Measurements from ENCODE around the gene DCBLD2. TPM values are rescaled to one million over a fixed set of nuclear protein-coding genes. Genes with fewer than 3 reads are reported as not detected.
A peak's percentile ranks its signal among the peaks of the same experiment; 100 is the strongest.

Gene DCBLD2
- total and polyA plus RNA-seq, 2 of the 13 experiments (the other 11 are each of a cell fraction or from before 2014, with no cell fraction given), result 43.8 to 56.9 TPM

DNA sequence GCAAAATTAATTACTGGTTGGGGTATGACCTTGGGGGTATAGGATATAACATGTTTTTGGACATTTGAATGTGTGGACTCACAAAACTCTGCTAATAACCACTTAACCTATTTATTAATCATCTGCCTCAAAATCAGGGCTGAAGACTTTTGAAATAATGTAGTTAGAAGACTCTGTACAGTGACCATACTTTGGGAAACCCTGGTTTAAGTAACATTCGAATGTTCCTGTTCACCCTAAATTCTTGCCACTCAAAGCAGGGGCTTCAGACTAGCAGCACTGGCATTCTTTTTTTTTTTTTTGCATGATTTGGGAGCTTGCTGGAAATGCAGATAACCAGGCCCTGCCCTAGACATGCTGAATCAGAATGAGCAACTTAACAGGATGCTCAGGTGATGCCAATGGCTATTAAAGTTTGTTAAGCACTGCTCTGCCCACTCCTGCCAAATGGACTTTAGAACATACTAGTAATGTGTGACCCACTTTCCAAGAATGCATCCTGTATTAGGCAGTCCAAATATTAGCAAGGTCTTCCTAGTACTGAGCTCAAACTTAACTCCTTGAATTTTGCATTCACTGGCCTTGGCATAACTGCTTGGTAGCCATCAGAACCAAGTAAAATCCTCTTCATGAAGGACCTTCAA, 151.1 kb downstream of the DCBLD2 start (continued):
- TF ChIP-seq, protein P1, sequence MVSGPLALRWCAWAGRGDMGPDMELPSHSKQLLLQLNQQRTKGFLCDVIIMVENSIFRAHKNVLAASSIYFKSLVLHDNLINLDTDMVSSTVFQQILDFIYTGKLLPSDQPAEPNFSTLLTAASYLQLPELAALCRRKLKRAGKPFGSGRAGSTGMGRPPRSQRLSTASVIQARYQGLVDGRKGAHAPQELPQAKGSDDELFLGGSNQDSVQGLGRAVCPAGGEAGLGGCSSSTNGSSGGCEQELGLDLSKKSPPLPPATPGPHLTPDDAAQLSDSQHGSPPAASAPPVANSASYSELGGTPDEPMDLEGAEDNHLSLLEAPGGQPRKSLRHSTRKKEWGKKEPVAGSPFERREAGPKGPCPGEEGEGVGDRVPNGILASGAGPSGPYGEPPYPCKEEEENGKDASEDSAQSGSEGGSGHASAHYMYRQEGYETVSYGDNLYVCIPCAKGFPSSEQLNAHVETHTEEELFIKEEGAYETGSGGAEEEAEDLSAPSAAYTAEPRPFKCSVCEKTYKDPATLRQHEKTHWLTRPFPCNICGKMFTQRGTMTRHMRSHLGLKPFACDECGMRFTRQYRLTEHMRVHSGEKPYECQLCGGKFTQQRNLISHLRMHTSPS (CRISPR knock-in tag; IDR thresholded peaks at IDR 0.05; ENCODE audit: low read depth), result peak; percentile 64; the same call in 1 of the 2 replicates
- TF ChIP-seq ZNF264 (CRISPR knock-in tag; IDR thresholded peaks at IDR 0.05), result no peak
- TF ChIP-seq GFI1 (CRISPR knock-in tag; IDR thresholded peaks at IDR 0.05; ENCODE audit: borderline replicate concordance), result no peak
- TF ChIP-seq HNF4G (IDR thresholded peaks at IDR 0.05; ENCODE audit: borderline replicate concordance, low read depth, low read length), result peak; percentile 11; the same call in 1 of the 2 replicates
- no peak for TF ChIP-seq HNF4G (CRISPR knock-in tag; IDR thresholded peaks at IDR 0.05; ENCODE audit: borderline replicate concordance, low read depth)
- no peak for TF ChIP-seq NR2F6 (IDR thresholded peaks at IDR 0.05)
- TF ChIP-seq NR2F6 (CRISPR knock-in tag; IDR thresholded peaks at IDR 0.05), result no peak
- 0 out of 2 replicates have a peak, but pooled peaks have one; percentile 20 for TF ChIP-seq GATAD2A (CRISPR knock-in tag; IDR thresholded peaks at IDR 0.05)
- TF ChIP-seq, protein P2, sequence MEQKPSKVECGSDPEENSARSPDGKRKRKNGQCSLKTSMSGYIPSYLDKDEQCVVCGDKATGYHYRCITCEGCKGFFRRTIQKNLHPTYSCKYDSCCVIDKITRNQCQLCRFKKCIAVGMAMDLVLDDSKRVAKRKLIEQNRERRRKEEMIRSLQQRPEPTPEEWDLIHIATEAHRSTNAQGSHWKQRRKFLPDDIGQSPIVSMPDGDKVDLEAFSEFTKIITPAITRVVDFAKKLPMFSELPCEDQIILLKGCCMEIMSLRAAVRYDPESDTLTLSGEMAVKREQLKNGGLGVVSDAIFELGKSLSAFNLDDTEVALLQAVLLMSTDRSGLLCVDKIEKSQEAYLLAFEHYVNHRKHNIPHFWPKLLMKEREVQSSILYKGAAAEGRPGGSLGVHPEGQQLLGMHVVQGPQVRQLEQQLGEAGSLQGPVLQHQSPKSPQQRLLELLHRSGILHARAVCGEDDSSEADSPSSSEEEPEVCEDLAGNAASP (CRISPR knock-in tag; IDR thresholded peaks at IDR 0.05; ENCODE audit: borderline replicate concordance), result no peak
- TF ChIP-seq, protein P3, sequence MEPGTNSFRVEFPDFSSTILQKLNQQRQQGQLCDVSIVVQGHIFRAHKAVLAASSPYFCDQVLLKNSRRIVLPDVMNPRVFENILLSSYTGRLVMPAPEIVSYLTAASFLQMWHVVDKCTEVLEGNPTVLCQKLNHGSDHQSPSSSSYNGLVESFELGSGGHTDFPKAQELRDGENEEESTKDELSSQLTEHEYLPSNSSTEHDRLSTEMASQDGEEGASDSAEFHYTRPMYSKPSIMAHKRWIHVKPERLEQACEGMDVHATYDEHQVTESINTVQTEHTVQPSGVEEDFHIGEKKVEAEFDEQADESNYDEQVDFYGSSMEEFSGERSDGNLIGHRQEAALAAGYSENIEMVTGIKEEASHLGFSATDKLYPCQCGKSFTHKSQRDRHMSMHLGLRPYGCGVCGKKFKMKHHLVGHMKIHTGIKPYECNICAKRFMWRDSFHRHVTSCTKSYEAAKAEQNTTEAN (CRISPR knock-in tag; conservative IDR thresholded peaks at IDR 0.05), result no peak
- TF ChIP-seq, protein P4, sequence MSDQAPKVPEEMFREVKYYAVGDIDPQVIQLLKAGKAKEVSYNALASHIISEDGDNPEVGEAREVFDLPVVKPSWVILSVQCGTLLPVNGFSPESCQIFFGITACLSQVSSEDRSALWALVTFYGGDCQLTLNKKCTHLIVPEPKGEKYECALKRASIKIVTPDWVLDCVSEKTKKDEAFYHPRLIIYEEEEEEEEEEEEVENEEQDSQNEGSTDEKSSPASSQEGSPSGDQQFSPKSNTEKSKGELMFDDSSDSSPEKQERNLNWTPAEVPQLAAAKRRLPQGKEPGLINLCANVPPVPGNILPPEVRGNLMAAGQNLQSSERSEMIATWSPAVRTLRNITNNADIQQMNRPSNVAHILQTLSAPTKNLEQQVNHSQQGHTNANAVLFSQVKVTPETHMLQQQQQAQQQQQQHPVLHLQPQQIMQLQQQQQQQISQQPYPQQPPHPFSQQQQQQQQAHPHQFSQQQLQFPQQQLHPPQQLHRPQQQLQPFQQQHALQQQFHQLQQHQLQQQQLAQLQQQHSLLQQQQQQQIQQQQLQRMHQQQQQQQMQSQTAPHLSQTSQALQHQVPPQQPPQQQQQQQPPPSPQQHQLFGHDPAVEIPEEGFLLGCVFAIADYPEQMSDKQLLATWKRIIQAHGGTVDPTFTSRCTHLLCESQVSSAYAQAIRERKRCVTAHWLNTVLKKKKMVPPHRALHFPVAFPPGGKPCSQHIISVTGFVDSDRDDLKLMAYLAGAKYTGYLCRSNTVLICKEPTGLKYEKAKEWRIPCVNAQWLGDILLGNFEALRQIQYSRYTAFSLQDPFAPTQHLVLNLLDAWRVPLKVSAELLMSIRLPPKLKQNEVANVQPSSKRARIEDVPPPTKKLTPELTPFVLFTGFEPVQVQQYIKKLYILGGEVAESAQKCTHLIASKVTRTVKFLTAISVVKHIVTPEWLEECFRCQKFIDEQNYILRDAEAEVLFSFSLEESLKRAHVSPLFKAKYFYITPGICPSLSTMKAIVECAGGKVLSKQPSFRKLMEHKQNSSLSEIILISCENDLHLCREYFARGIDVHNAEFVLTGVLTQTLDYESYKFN (CRISPR knock-in tag; conservative IDR thresholded peaks at IDR 0.05), result 0 out of 2 replicates have a peak, but pooled peaks have one; percentile 19
- no peak for TF ChIP-seq MBD4 (IDR thresholded peaks at IDR 0.05; ENCODE audit: borderline replicate concordance, low read length)
- no peak for TF ChIP-seq SP5 (CRISPR knock-in tag; IDR thresholded peaks at IDR 0.05; ENCODE audit: borderline replicate concordance, low read depth)
- 0 out of 2 replicates have a peak, but pooled peaks have one; percentile 15 for TF ChIP-seq RARA (CRISPR knock-in tag; IDR thresholded peaks at IDR 0.05)
- no peak for TF ChIP-seq SOX13 (IDR thresholded peaks at IDR 0.05)
- peak in 1 of 2 experiments; percentile 35; a peak in 1 of 4 replicates for TF ChIP-seq SOX13 (CRISPR knock-in tag; conservative IDR thresholded peaks at IDR 0.05 in 1 of 2, IDR thresholded peaks at IDR 0.05 in 1 of 2)
- no peak for TF ChIP-seq ZBTB7B (CRISPR knock-in tag; IDR thresholded peaks at IDR 0.05)
- peak; percentile 71 for TF ChIP-seq TEAD3 (CRISPR knock-in tag; optimal IDR thresholded peaks at IDR 0.05; ENCODE audit: borderline replicate concordance)
- no peak for TF ChIP-seq RXRA (CRISPR knock-in tag; IDR thresholded peaks at IDR 0.05)
- TF ChIP-seq SALL1 (CRISPR knock-in tag; IDR thresholded peaks at IDR 0.05), result peak; percentile 17; the same call in 1 of the 2 replicates
- peak; percentile 67 for TF ChIP-seq HNF4A (CRISPR knock-in tag; IDR thresholded peaks at IDR 0.05)
- peak; percentile 23; the same call in 1 of the 2 replicates for TF ChIP-seq ETV5 (CRISPR knock-in tag; IDR thresholded peaks at IDR 0.05; ENCODE audit: borderline replicate concordance)
- no peak for TF ChIP-seq NFKB2 (CRISPR knock-in tag; IDR thresholded peaks at IDR 0.05; ENCODE audit: borderline replicate concordance)
- TF ChIP-seq RBM22 (optimal IDR thresholded peaks at IDR 0.05; ENCODE audit: low read length), result peak; percentile 25

Measured in HepG2 (cell line).